SK-N-SH treated with all-trans-retinoic acid at 6 μM for 48 hours (cell line): ENCODE data around the gene KPNA1.

Experiments
- ATAC-seq: fragments of 200-7000 bp; cut with Tn5 transposase; 3 replicates; pipeline ENCODE4 v1.9.1; 2020; ENCODE audit warnings: mild to moderate bottlenecking, moderate library complexity
- BACH2 ChIP-seq: fragments of 250-450 bp; sonication (Bioruptor Pico); IDR thresholded peaks from 2 replicates; pipeline ENCODE4 v1.9.0; 2021; ENCODE audit warnings: mild to moderate bottlenecking, borderline replicate concordance
- CREB5 ChIP-seq: fragments of 250-450 bp; sonication (Bioruptor Pico); IDR thresholded peaks from 2 replicates; pipeline ENCODE4 v1.5.1; 2020; ENCODE audit warnings: low read depth, mild to moderate bottlenecking, moderate library complexity
- ESRRG ChIP-seq: fragments of 250-450 bp; sonication (Bioruptor Pico); IDR thresholded peaks from 2 replicates; pipeline ENCODE4 v1.6.1; 2021; ENCODE audit warnings: mild to moderate bottlenecking
- GLIS3 ChIP-seq: fragments of 250-450 bp; sonication (Bioruptor Pico); IDR thresholded peaks from 2 replicates; pipeline ENCODE4 v1.5.0; 2020; ENCODE audit warnings: mild to moderate bottlenecking, moderate library complexity
- ISL1 ChIP-seq: fragments of 250-450 bp; sonication (Bioruptor Pico); IDR thresholded peaks from 2 replicates; pipeline ENCODE4 v2.1.2; 2022; ENCODE audit warnings: mild to moderate bottlenecking, moderate library complexity
- OSR1 ChIP-seq: fragments of 250-450 bp; sonication (Bioruptor Pico); IDR thresholded peaks from 2 replicates; pipeline ENCODE4 v1.8.0; 2022; ENCODE audit warnings: moderate library complexity, mild to moderate bottlenecking, inconsistent platforms
- PATZ1 ChIP-seq: fragments of 250-450 bp; sonication (Bioruptor Pico); IDR thresholded peaks from 2 replicates; pipeline ENCODE4 v1.8.0; 2020; ENCODE audit warnings: mild to moderate bottlenecking, moderate library complexity, borderline replicate concordance
- POU6F1 ChIP-seq: fragments of 250-450 bp; sonication (Bioruptor Pico); IDR thresholded peaks from 2 replicates; pipeline ENCODE4 v1.8.0; 2021; ENCODE audit warnings: low read depth, mild to moderate bottlenecking, moderate library complexity, borderline replicate concordance
- SNAI2 ChIP-seq: fragments of 250-450 bp; sonication (Bioruptor Pico); IDR thresholded peaks from 2 replicates; pipeline ENCODE4 v1.5.0; 2020; ENCODE audit warnings: mild to moderate bottlenecking, moderate library complexity
- TCF4 ChIP-seq: fragments of 250-450 bp; sonication (Bioruptor Pico); IDR thresholded peaks from 2 replicates; pipeline ENCODE4 v1.8.0; 2021; ENCODE audit warnings: mild to moderate bottlenecking, moderate library complexity, borderline replicate concordance
- TOX ChIP-seq: fragments of 250-450 bp; sonication (Bioruptor Pico); IDR thresholded peaks from 2 replicates; pipeline ENCODE4 v1.8.0; 2021; ENCODE audit warnings: mild to moderate bottlenecking, moderate library complexity, borderline replicate concordance
- TSHZ2 ChIP-seq: fragments of 250-450 bp; sonication (Bioruptor Pico); IDR thresholded peaks from 2 replicates; pipeline ENCODE4 v1.5.0; 2020; ENCODE audit warnings: mild to moderate bottlenecking, moderate library complexity
- ZC3H10 ChIP-seq: fragments of 250-450 bp; sonication (Bioruptor Pico); IDR thresholded peaks from 2 replicates; pipeline ENCODE4 v1.5.1; 2021; ENCODE audit warnings: mild to moderate bottlenecking, moderate library complexity
- ZFP3 ChIP-seq: fragments of 250-450 bp; sonication (Bioruptor Pico); IDR thresholded peaks from 2 replicates; pipeline ENCODE4 v1.5.0; 2020; ENCODE audit warnings: mild to moderate bottlenecking, moderate library complexity
- ZFP30 ChIP-seq: fragments of 450-650 bp; formaldehyde crosslinking; IDR thresholded peaks from 2 replicates; pipeline ENCODE4 v1.5.0; 2022; ENCODE audit warnings: mild to moderate bottlenecking, moderate library complexity
- ZNF565 ChIP-seq: fragments of 450-650 bp; formaldehyde crosslinking; conservative IDR thresholded peaks from 2 replicates; pipeline ENCODE4 v1.5.0; 2020; ENCODE audit warnings: low read depth, mild to moderate bottlenecking, moderate library complexity
- ZNF70 ChIP-seq: fragments of 450-650 bp; formaldehyde crosslinking; IDR thresholded peaks from 2 replicates; pipeline ENCODE4 v1.5.0; 2020; ENCODE audit warnings: mild to moderate bottlenecking, moderate library complexity
- ZNF8 ChIP-seq: fragments of 450-650 bp; formaldehyde crosslinking; IDR thresholded peaks from 2 replicates; pipeline ENCODE4 v1.5.0; 2020; ENCODE audit warnings: mild to moderate bottlenecking, moderate library complexity

The KPNA1 gene

GRCh38 chr3:122497425-122497824, 17.3 kb downstream of the KPNA1 start:
- TF ChIP-seq BACH2 (CRISPR knock-in tag) (no peak), ZFP3 (CRISPR knock-in tag) (no peak), SNAI2 (CRISPR knock-in tag) (no peak), PATZ1 (no peak), ZNF8 (CRISPR knock-in tag) (no peak)

GRCh38 chr3:122496508-122496907, 18.2 kb downstream of the KPNA1 start:
- no peak for ATAC-seq
- TF ChIP-seq POU6F1 (CRISPR knock-in tag): no peak
- TF ChIP-seq TOX: no peak
- TF ChIP-seq ZFP30 (CRISPR knock-in tag): no peak
- TF ChIP-seq ZNF70 (CRISPR knock-in tag): no peak
- no peak for TF ChIP-seq SNAI2 (CRISPR knock-in tag)
- TF ChIP-seq ZFP3 (CRISPR knock-in tag): no peak
- TF ChIP-seq CREB5 (CRISPR knock-in tag): no peak
- no peak for TF ChIP-seq ESRRG (CRISPR knock-in tag)
- TF ChIP-seq, all 23 proteins: peak for 0

More at GRCh38 chr3:122497425-122497824, 17.3 kb downstream of the KPNA1 start:
- peak; percentile 87 for ATAC-seq

GRCh38 chr3:122493296-122493695, 21.4 kb downstream of the KPNA1 start:
- no peak for ATAC-seq
- TF ChIP-seq BACH2 (CRISPR knock-in tag) (no peak), ZFP3 (CRISPR knock-in tag) (no peak), ZNF8 (CRISPR knock-in tag) (no peak), SNAI2 (CRISPR knock-in tag) (no peak), OSR1 (CRISPR knock-in tag) (no peak), ZNF565 (CRISPR knock-in tag) (no peak), GLIS3 (no peak), ZC3H10 (no peak), ISL1 (CRISPR knock-in tag) (no peak), TCF4 (CRISPR knock-in tag) (no peak), POU6F1 (CRISPR knock-in tag) (no peak), TOX (no peak), ZFP30 (CRISPR knock-in tag) (no peak), CREB5 (CRISPR knock-in tag) (no peak), ESRRG (CRISPR knock-in tag) (no peak), TSHZ2 (CRISPR knock-in tag) (no peak)
- TF ChIP-seq, all 23 proteins: peak for 0
